Fibroblast of lung (primary cell): ENCODE measurements around the gene CELF2.

Experiments
- CTCF ChIP-seq, 2 donors: IDR thresholded peaks in 1 of 2; conservative IDR thresholded peaks in 1 of 2; 1 replicate in 1 of 2; 2 replicates in 1 of 2; pipeline ENCODE4 v1.5.1; 2011 to 2012; ENCODE audit warnings: low read length in 2 of 2, control low read depth in 1 of 2, inconsistent platforms in 1 of 2, low read depth in 1 of 2, mild to moderate bottlenecking in 1 of 2
- EZH2 ChIP-seq: IDR thresholded peaks from 2 replicates; pipeline ENCODE4 v1.5.1; 2012; ENCODE audit warnings: low read length, control low read depth, mild to moderate bottlenecking; ENCODE audit errors: missing control alignments

- TF ChIP-seq EZH2 (no peak), CTCF (conservative IDR thresholded peaks at IDR 0.05 in 1 of 2, IDR thresholded peaks at IDR 0.05 in 1 of 2; ENCODE audit: low read depth in 1 of 2, low read length in 2 of 2) (no peak)
These were observed 175.4 kb downstream of the CELF2 start for GRCh38 chr10:11193001-11193551.
